Measurements from ENCODE around the gene PGLYRP3.

Gene PGLYRP3

DNA sequence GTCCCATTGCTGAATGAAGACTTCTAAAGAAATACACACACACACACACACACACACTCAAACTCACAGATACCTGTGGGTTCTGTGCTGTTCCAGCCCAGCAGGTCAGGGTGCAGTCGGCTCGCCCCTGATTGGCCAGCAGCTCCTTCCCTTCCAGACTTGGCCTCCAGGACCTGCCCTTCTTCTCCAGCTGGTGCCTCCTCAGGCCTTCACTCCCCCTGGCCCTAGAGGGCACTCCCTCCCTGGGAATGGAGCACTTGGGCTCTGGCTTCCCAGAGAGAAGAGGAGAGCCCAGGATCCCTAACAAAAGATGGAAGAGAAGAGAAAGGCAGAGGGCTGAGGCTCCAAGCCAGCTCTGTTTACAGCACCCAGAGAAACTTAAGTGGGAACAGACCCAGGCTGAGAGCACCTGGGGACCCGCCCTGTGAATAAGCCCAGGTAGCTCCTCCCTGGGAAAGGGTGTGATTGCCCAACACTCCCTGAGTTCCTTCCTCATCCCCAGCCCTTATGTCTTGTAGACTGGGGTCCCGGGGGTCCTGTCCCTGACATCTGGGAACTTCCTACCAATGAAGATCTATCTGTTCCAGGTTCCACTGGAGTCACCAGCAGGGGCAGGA is at the start of gene PGLYRP3:
Gene PGLYRP3, minus strand, starts transcription at position 383 of the 617 bp plus-strand sequence. CDS start 2,287 bp downstream, outside the sequence.
- DNase-seq, result no peak

DNA sequence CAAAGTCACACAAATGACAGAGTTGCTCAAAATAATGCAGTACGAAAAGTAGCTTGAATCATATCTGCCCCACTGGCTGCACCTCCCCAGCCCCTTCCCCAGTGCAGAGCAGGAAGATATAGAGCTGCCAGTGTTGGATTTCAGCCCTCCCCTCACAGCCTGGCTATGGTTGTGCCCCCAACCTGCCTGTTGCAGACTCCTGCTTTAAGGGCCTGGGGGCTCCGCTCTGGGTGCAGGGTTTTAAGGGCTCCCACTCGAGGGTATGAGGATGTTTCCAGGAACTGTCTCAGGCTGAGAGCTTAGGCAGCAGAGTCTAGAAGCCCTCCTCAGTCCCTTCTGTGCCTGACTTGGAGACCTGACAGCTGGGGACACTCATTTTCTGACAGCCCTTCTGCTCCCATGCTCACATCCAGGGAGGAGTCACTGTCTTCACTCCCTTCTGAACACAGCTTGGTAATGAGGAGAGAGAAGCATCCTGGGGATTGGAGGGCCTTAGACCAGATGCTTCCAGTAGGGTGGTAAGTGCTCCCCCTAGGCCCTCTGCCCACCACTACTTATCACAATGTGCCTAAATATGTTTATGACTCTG is 49.5 kb upstream of the PGLYRP3 start:
- no peak for DNase-seq

DNA sequence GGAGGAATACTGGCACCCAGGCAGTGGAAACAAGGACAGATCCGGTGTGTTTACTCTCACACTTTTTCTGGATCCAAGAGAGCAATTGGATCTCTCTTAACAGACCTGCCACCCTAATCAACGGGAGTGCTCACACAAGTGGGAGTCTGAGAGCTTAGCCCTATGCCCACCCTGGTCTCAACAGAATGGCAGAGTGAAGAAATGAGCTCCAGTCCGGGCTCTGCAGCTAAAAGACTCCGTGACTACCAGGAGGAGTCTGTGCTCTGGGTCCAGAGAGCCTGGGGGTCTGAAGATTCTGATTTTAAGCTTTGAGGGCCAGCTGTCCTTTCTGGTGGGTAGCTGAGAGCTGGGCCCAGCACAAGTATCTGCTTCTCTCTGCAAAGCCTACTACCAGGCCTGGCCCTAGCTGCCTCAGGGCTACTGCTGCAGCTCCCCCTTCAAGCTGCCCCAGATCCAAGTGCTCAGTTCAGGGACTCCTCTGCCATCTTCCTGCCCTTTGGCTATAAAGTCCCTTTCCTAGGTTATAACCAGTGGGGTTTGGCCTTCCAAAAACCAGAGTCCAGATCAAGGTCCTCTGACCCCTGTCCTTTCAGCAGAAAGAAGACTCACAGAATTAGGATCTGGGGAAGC is 48.8 kb upstream of the PGLYRP3 start:
- no peak for DNase-seq

- DNase-seq, result no peak
Measured at GRCh38 chr1:153360592-153361479, 48.1 kb upstream of the PGLYRP3 start.

GRCh38 chr1:153360190-153360589 is 47.4 kb upstream of the PGLYRP3 start:
- no peak for DNase-seq

GRCh38 chr1:153359241-153359640 is 46.5 kb upstream of the PGLYRP3 start:
- DNase-seq, result no peak

- DNase-seq, result no peak
Measured at GRCh38 chr1:153358691-153358975, 45.9 kb upstream of the PGLYRP3 start.

DNA sequence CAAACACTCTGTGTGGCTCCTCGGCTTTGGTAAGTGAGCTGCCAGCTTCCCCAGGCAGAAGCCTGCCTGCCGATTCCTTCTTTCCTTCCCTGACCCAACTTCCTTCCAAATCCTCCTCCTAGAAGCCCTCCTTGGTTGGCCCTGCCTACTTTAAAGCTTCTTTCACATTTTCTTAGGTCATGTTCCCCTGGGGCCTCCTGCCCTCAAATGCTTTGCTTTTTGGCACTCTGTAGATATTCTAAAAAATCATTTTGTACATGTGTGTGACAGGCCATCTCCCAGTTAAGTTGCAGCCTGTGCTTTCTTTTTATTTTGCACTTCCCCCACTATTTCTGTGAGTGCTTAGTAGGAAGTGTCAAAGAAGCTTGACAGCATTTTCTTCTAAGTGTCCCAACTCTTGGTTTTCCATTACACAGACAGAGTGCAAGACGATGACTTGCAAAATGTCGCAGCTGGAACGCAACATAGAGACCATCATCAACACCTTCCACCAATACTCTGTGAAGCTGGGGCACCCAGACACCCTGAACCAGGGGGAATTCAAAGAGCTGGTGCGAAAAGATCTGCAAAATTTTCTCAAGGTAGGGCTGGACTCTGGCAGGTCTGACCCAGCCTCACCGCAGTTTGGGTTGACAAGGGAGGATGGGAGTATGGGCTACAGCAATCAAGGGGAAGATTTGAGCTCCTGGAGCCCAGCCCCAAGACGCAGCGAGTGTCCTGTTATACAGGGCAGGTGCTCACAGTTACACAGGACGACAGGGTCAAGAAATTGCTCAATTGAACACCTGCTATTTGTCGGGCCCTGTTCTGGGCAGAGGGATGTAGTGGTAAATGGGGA is 45.3 kb upstream of the PGLYRP3 start, which contains the start of gene S100A9:
Gene S100A9, plus strand, starts transcription at position 2 of the 838 bp plus-strand sequence. Its CDS starts 430 bp downstream, at position 432.
- no peak for DNase-seq

- DNase-seq, result no peak
Measured at GRCh38 chr1:153357076-153357852, 44.5 kb upstream of the PGLYRP3 start.

DNA sequence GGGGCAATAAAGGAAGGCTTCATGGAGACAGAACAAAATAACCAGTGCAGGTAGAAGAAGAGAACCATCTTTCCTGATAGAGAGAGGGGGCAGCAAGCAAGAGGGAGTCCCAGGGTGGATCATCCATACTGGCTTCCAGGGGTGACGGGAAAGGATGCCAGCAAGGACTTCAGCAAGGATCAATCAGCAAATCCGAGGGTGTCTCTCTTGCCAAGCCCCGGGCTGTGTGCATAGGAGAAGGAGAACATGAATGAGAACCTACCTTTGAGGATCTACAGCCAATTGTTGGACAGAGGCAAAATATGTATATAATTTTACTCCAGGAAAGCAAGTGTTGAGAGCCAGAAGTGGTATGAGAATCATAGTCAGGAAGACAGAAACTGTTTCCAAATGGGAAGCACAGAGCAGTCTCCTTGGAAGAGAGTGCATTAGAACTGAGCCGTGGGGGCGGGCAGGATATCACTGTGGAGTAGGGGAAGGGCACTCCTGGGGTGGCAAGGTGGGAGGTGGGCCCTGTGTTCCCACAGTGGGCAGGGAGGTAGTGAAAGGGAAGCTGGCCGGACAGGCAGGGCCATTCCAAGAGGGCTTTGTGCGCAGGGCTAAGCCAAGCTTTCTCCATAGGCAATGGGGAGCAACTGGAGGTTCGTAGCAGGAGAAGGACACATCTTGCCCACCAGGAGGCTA is 43.8 kb upstream of the PGLYRP3 start:
- no peak for DNase-seq

DNA sequence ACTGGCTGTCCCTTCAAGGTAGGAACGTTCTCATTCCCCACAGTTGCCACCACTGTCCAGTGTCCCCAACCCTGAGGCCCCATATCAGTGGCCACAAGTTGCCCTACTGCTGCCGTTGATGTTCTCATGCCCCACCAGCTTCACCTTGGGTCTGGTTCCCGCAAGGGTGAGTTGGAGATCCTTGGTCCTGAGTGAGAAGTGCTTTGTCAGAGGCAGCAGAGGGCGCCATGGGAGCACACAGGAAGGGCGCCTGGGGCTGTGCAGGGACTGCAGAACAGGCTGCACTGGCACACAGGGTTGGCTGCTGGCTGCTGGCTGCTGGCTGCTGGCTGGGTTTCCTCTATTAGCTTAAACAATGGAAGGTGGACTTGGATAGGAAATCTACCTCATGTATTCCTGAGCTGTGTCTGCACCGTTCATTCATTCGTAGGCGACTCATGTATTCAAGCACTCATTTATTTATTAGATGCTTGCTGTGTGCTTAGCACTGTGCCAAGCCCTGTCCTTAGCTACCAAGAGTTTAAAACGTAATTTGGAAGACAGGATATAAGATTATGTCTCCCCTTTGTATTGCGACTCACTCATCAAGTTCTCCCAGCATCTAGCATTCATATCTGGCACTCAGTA is 42.8 kb upstream of the PGLYRP3 start:
- DNase-seq, result peak; percentile 9

GRCh38 chr1:153354515-153355193 is 41.9 kb upstream of the PGLYRP3 start:
- DNase-seq, result no peak

GRCh38 chr1:153353226-153353947 is 40.6 kb upstream of the PGLYRP3 start:
- DNase-seq, result no peak

DNA sequence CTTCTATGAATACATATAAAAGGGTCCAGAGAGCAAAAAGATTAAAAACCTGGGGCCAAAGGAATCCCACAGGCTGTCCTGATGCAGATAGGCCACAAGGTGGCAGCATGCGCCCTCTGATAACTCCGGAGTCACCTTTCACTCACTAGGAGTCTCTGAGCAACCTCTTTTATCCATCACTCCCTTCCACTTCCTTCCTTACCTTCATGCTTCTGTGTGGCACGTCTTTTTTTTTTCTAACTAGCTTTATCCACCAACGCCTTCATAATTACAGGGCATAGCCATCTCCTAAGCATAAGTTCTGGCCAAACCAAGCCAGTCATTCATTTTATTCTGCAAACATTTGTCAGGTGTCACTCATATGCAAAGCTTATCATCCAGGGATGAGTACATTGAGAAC is 39.8 kb upstream of the PGLYRP3 start:
- peak; percentile 11 for DNase-seq

DNA sequence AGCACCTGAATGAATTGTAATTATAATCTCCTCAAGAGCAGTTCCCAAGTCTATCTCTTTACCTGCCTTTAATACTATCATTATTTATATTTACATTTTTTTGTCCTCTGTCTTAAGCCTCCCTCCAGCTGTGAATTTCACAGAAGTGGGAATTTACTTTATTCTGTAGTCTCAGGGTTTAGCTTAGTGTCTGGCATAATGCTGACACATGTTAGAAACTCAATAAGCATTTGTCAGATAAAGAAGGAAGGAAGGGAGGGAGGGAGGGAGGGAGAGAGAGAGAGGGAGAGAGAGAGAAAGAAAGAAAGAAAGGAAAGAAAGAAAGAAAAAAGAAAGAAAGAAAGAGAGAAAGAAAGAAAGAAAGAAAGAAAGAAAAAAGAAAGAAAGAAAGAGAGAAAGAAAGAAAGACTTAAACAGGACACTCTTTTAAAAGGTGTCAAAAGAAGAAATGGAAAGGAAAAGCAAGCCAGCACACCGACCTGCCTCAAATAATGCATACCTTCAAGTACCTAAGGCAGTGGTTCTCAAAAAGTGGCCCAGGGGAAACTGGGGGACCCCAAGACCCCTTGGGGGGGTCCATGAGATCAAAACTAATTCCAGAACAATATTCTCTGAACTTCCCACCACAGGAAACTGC is 37.7 kb upstream of the PGLYRP3 start:
- no peak for DNase-seq

DNA sequence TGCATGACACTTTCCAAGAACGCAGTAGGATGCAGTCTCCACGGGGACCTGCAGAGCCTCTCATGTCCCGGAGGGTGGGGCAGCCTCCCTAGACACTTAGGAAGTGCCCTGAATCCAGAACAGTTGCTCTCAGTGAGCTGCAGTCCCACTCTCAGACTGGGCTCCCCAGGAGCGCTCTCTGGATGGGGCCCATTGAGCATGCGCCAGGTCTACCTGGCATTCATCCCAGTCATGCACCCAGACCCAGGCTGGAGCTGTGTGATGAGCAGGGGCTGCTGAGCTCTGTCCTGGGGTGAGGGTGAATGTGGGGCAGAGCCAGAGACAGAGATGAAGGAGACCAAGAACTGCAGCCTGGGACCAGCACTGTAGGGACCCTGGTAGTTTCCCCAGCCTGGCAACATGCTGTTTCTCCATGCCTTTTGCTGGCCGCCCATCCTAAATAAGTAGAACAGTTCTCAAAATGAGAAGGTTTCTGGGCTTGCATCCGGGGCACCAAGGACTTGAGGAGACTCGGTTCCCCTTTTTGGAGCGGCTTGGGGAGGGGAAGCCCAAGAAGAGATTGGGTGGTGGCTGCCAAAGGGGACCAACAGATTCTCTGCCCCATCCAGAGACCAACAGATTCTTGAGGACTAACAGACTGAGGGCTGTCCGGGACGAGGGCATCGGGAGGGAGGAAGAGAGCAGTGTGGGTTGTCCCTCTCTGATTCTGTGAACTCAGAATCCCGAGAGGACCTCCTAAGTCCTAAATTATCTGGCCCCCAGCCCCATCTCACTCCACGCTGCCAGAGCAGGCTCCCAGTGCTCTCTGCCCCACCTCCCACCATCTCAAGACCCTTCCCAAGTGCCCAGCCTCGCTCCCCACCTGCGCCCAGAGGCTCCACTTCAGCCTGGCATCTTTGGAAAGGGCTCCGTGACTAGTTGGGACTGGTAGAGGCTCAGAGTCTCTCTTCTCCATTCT is 36.9 kb upstream of the PGLYRP3 start:
- no peak for DNase-seq

GRCh38 chr1:153348511-153349362 is 36.0 kb upstream of the PGLYRP3 start, which contains the start of gene PGLYRP4:
TSS of gene PGLYRP4 (minus strand) at chr1:153348841. CDS start at chr1:153347932, 909 bp downstream.
- DNase-seq, result no peak

All from NCI-H1048 (cell line).